Cardiac fibroblast (primary cell): ENCODE data around the gene TRIM40.

Experiments
- DNase-seq, 2 donors: peaks; one replicate each; pipeline versions ENCODE4 v3.0.0 to v3.0.0-alpha.2; 2010; ENCODE audit warnings: low read depth in 2 of 2
- H3K4me3 ChIP-seq, 2 donors: replicated peaks in 1 of 2; 1 replicate in 1 of 2; 2 replicates in 1 of 2; pipeline ENCODE4 v1.5.1; 2011; ENCODE audit warnings: low read depth in 2 of 2, low read length in 2 of 2, mild to moderate bottlenecking in 2 of 2, moderate library complexity in 1 of 2
- TF ChIP-seq, protein P1 (sequence below): IDR thresholded peaks from one replicate; pipeline ENCODE4 v1.5.1; 2011; ENCODE audit warnings: low read depth, mild to moderate bottlenecking, low read length, inconsistent platforms

TRIM40 gene

GRCh38 chr6:30160008-30160784 lies 24.3 kb downstream of the TRIM40 start:
- no peak for DNase-seq
- TF ChIP-seq, protein P1, sequence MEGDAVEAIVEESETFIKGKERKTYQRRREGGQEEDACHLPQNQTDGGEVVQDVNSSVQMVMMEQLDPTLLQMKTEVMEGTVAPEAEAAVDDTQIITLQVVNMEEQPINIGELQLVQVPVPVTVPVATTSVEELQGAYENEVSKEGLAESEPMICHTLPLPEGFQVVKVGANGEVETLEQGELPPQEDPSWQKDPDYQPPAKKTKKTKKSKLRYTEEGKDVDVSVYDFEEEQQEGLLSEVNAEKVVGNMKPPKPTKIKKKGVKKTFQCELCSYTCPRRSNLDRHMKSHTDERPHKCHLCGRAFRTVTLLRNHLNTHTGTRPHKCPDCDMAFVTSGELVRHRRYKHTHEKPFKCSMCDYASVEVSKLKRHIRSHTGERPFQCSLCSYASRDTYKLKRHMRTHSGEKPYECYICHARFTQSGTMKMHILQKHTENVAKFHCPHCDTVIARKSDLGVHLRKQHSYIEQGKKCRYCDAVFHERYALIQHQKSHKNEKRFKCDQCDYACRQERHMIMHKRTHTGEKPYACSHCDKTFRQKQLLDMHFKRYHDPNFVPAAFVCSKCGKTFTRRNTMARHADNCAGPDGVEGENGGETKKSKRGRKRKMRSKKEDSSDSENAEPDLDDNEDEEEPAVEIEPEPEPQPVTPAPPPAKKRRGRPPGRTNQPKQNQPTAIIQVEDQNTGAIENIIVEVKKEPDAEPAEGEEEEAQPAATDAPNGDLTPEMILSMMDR: no peak
- no peak overlapping the region for H3K4me3 ChIP-seq

- no peak for DNase-seq
- TF ChIP-seq, protein P1: no peak
- no peak within 1 kb of the TSS for H3K4me3 ChIP-seq
Measured at GRCh38 chr6:30160785-30161531, 25.0 kb downstream of the TRIM40 start, which contains the start of gene TRIM10. Gene TRIM10 (minus strand): TSS chr6:30161211. CDS start chr6:30160858, 353 bp downstream.

- no peak overlapping the region for H3K4me3 ChIP-seq
- no peak for DNase-seq
- TF ChIP-seq, protein P1: no peak
Measured at GRCh38 chr6:30162265-30163089, 26.5 kb downstream of the TRIM40 start.

DNA sequence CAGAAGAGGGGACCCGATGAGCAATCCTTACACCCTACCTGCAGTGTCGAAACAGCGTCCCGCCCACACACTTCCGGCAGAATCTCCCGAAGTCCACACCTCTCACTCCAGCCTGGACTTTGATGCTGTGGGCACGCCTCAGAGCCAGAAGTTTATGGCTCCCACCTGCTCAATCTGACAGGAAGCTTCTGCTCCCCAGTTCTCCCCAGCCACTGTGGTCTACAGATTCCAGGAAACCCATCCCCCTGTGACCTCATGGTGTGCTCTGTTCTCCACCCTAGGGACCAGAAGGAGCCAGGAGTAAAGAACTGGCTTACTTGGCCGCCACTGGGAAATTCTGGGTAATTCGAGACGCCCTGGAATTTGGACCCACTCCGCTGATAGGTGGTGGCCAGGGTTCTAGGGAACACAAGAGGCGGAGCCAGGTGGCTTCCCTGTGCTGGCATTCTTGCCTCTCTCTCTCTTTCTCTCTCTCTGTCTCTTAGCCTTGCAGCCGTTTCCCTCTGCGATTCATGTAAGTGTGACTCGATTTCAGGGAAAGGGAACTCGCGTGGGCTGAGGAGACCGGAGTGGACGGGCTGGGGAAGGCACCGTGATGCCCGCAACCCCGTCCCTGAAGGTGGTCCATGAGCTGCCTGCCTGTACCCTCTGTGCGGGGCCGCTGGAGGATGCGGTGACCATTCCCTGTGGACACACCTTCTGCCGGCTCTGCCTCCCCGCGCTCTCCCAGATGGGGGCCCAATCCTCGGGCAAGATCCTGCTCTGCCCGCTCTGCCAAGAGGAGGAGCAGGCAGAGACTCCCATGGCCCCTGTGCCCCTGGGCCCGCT lies 27.4 kb downstream of the TRIM40 start, which contains the start of gene TRIM15:
TRIM15 (plus strand) TSS at position 457 of the 828 bp plus-strand sequence; CDS start at position 596, 139 bp downstream.
- no peak within 1 kb of the TSS for H3K4me3 ChIP-seq
- TF ChIP-seq, protein P1: no peak
- no peak for DNase-seq

DNA sequence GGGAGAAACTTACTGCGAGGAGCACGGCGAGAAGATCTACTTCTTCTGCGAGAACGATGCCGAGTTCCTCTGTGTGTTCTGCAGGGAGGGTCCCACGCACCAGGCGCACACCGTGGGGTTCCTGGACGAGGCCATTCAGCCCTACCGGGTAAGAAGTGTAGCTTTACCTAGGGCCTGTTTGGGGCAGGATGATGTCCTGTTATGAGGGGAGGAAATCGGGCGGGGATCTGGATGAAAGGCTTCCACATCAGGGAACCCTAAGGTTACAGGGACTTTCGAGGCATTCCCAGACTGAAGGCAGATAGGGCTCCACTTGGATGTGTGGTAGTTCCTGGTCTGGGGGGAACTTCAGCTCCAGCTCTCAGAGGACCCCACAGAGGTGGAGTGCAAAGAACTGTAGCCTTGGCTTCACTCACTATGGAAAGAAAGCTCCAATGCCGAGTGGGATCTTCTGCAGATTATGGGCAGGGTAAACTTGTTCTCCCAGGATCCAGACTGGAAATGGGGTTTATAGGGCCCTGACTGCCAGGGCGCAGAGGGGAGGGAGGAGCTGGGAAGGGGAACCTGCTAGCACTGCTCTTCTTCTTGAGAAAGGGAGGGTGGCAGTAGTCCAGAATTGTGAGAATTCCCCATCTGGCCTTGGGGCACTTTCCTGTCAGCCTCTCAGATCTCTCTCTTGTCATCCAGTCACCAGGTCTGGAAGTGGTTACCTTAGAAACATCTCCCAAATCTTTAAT lies 28.1 kb downstream of the TRIM40 start:
- no peak overlapping the region for H3K4me3 ChIP-seq
- DNase-seq: no peak
- TF ChIP-seq, protein P1: no peak
